Measurements from ENCODE around the gene FASN. TPM values are rescaled to one million over a fixed set of nuclear protein-coding genes. Genes with fewer than 3 reads are reported as not detected.

The FASN gene
- total and polyA plus RNA-seq, 2 donors (not counting 1 experiment from before 2014, with no cell fraction given) = 19.4 to 35.6 TPM

DNA sequence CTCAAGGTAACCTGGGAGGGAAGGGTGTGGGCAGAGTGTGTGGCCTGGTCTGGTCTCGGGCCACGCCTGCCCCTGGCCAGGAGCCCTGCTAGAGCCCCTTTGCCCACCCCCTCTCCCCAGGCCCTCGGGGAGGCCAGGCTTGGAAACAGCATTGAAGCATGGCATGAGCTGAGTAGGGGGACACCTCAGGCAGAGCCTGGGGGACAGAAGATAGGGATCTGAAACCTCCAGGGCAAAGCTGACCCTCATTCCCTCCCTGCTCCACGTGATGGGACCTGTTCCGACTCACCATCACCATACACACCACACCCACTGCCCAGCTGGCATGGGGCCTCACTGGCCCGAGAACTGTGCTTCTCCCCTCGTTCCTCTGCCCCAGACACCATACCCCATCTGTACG lies 48.9 kb downstream of the FASN start:
- peaks cover 20 to 34% of the 10 kb centered on the region in 2 donors for H3K4me1 ChIP-seq (ENCODE audit: control insufficient read depth in 2 of 2, insufficient read depth in 2 of 2, low read length in 2 of 2)
- H3K9me3 ChIP-seq (ENCODE audit: control extremely low read depth in 1 of 3, control insufficient read depth in 2 of 3, insufficient read depth in 1 of 3, low read length in 2 of 3) = no peaks in the 10 kb centered on the region
- ChIA-PET CTCF (no interaction called here), POLR2A (no interaction called here)
- ATAC-seq (ENCODE audit: low read depth) = no peak
- no peak overlapping the region for H3K4me3 ChIP-seq (ENCODE audit: control extremely low read depth in 1 of 5, extremely low read depth in 1 of 5, insufficient read depth in 1 of 5, low read depth in 2 of 5, low read length in 4 of 5)
- H2AFZ ChIP-seq (ENCODE audit: insufficient read depth, low read depth, low read length, poor library complexity, severe bottlenecking) = no peak overlapping the region
- no peaks in the 10 kb centered on the region for H3K27me3 Mint-ChIP-seq
- no peaks in the 10 kb centered on the region for H3K9me3 Mint-ChIP-seq (ENCODE audit: insufficient read depth)
- intact Hi-C loops (cut with micrococcal nuclease) = no loop called here
- no peak for TF ChIP-seq EZH2 (IDR thresholded peaks at IDR 0.05; ENCODE audit: borderline replicate concordance, insufficient read depth, low read depth, low read length, poor library complexity, severe bottlenecking)
- TF ChIP-seq, protein P1, sequence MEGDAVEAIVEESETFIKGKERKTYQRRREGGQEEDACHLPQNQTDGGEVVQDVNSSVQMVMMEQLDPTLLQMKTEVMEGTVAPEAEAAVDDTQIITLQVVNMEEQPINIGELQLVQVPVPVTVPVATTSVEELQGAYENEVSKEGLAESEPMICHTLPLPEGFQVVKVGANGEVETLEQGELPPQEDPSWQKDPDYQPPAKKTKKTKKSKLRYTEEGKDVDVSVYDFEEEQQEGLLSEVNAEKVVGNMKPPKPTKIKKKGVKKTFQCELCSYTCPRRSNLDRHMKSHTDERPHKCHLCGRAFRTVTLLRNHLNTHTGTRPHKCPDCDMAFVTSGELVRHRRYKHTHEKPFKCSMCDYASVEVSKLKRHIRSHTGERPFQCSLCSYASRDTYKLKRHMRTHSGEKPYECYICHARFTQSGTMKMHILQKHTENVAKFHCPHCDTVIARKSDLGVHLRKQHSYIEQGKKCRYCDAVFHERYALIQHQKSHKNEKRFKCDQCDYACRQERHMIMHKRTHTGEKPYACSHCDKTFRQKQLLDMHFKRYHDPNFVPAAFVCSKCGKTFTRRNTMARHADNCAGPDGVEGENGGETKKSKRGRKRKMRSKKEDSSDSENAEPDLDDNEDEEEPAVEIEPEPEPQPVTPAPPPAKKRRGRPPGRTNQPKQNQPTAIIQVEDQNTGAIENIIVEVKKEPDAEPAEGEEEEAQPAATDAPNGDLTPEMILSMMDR (IDR thresholded peaks at IDR 0.05) = no peak
- DNase-seq = no peak
- peaks cover 14% of the 10 kb centered on the region for H3K4me1 Mint-ChIP-seq
- H3K27me3 ChIP-seq (replicated peaks in 1 of 4; ENCODE audit: control extremely low read depth in 1 of 4, control insufficient read depth in 3 of 4, insufficient read depth in 4 of 4, low read length in 3 of 4) = no peaks in the 10 kb centered on the region
- 91% methylated on average over 7 of the region's 8 CpGs for WGBS (ENCODE audit: insufficient coverage)
- H4K20me1 ChIP-seq (ENCODE audit: control insufficient read depth, insufficient read depth, low read length, poor library complexity, severe bottlenecking) = peaks cover 19% of the 10 kb centered on the region
- peak overlapping the region; percentile 54 for H3K4me3 Mint-ChIP-seq
- H3K27ac ChIP-seq (ENCODE audit: low read length in 2 of 2) = no peak overlapping the region
- no peak overlapping the region for H3K9ac ChIP-seq (ENCODE audit: low read length)
- peaks cover 0 to 9% of the 10 kb centered on the region in 2 experiments for H3K36me3 ChIP-seq (replicated peaks in 1 of 2; ENCODE audit: control extremely low read depth in 1 of 2, control insufficient read depth in 1 of 2, extremely low read depth in 1 of 2, insufficient read depth in 2 of 2, low read length in 1 of 2)
- no peak overlapping the region for H3K27ac Mint-ChIP-seq
- H3K4me2 ChIP-seq (replicated peaks; ENCODE audit: low read depth, low read length, poor library complexity, severe bottlenecking) = no peak overlapping the region
- peaks cover 29% of the 10 kb centered on the region for H3K79me2 ChIP-seq (ENCODE audit: control insufficient read depth, insufficient read depth, low read length)

DNA sequence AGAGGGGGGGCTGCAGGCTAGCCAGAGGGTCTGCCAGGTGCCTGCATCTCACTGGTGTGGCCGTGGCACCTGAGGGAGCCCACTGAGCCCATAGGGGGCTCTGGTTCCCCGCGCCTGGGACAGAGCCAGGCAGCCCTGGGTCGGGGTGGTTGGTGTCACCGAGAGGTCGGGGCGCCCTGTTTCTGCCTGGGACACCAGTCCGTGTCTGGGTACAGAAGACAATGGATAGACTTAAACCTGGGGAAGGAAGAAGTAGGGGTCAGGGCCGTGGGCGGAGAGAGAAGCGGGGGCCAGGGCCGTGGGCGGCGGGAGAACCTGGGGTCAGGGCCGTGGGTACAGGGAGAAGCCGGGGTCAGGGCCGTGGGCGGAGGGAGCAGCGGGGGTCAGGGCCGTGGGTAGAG lies 49.5 kb downstream of the FASN start:
- no peak overlapping the region for H3K4me2 ChIP-seq (replicated peaks; ENCODE audit: low read depth, low read length, poor library complexity, severe bottlenecking)
- WGBS (ENCODE audit: insufficient coverage) = 91% methylated on average over 19 of the region's 20 CpGs
- H3K9ac ChIP-seq (ENCODE audit: low read length) = no peak overlapping the region
- CTCF ChIA-PET = no interaction called here
- no peak overlapping the region for H2AFZ ChIP-seq (ENCODE audit: insufficient read depth, low read depth, low read length, poor library complexity, severe bottlenecking)
- Mint-ChIP-seq H3K27me3 (no peaks in the 10 kb centered on the region), H3K9me3 (ENCODE audit: insufficient read depth) (no peaks in the 10 kb centered on the region), H3K4me1 (peaks cover 14% of the 10 kb centered on the region), H3K27ac (no peak overlapping the region), H3K4me3 (no peak overlapping the region)
- no peak for ATAC-seq (ENCODE audit: low read depth)
- DNase-seq = no peak
- peaks cover 24% of the 10 kb centered on the region for H3K79me2 ChIP-seq (ENCODE audit: control insufficient read depth, insufficient read depth, low read length)
- H3K27me3 ChIP-seq (replicated peaks in 1 of 4; ENCODE audit: control extremely low read depth in 1 of 4, control insufficient read depth in 3 of 4, insufficient read depth in 4 of 4, low read length in 3 of 4) = no peaks in the 10 kb centered on the region
- intact Hi-C loops (cut with micrococcal nuclease) = no loop called here
- POLR2A ChIA-PET = no interaction called here
- peaks cover 20 to 29% of the 10 kb centered on the region in 2 donors for H3K4me1 ChIP-seq (ENCODE audit: control insufficient read depth in 2 of 2, insufficient read depth in 2 of 2, low read length in 2 of 2)
- TF ChIP-seq, protein P1 (IDR thresholded peaks at IDR 0.05) = no peak
- no peak for TF ChIP-seq EZH2 (IDR thresholded peaks at IDR 0.05; ENCODE audit: borderline replicate concordance, insufficient read depth, low read depth, low read length, poor library complexity, severe bottlenecking)
- H3K4me3 ChIP-seq (ENCODE audit: control extremely low read depth in 1 of 5, extremely low read depth in 1 of 5, insufficient read depth in 1 of 5, low read depth in 2 of 5, low read length in 4 of 5) = no peak overlapping the region
- no peaks in the 10 kb centered on the region for H3K9me3 ChIP-seq (ENCODE audit: control extremely low read depth in 1 of 3, control insufficient read depth in 2 of 3, insufficient read depth in 1 of 3, low read length in 2 of 3)
- peaks cover 0 to 3% of the 10 kb centered on the region in 2 experiments for H3K36me3 ChIP-seq (replicated peaks in 1 of 2; ENCODE audit: control extremely low read depth in 1 of 2, control insufficient read depth in 1 of 2, extremely low read depth in 1 of 2, insufficient read depth in 2 of 2, low read length in 1 of 2)
- H3K27ac ChIP-seq (ENCODE audit: low read length in 2 of 2) = no peak overlapping the region
- peaks cover 16% of the 10 kb centered on the region for H4K20me1 ChIP-seq (ENCODE audit: control insufficient read depth, insufficient read depth, low read length, poor library complexity, severe bottlenecking)

Measured in B cell (primary cell).